Neuronal stem cell (in vitro differentiated cells): ENCODE results near the gene ARHGEF17.

Experiments used
- DNase-seq: peaks from one replicate; pipeline ENCODE4 v3.0.0-alpha.2; 2013; ENCODE audit warnings: low spot score
- H2AFZ ChIP-seq: one replicate; pipeline ENCODE4 v1.6.1; 2013; ENCODE audit warnings: mild to moderate bottlenecking, low read length, inconsistent platforms
- H2AK5ac ChIP-seq: 2 replicates; pipeline ENCODE4 v1.6.1; 2013; ENCODE audit warnings: low read depth, mild to moderate bottlenecking, inconsistent platforms, low read length, moderate library complexity, mixed read lengths
- H2BK120ac ChIP-seq: 2 replicates; pipeline ENCODE4 v1.6.1; 2013; ENCODE audit warnings: low read depth, mild to moderate bottlenecking, inconsistent platforms, low read length, moderate library complexity, mixed read lengths
- H2BK12ac ChIP-seq: one replicate; pipeline ENCODE4 v1.6.1; 2013; ENCODE audit warnings: low read length, inconsistent platforms
- H2BK15ac ChIP-seq: 2 replicates; pipeline ENCODE4 v1.6.1; 2013; ENCODE audit warnings: mild to moderate bottlenecking, low read length, inconsistent platforms, mixed read lengths
- H2BK5ac ChIP-seq: one replicate; pipeline ENCODE4 v1.6.1; 2013; ENCODE audit warnings: inconsistent platforms, mild to moderate bottlenecking, low read length, moderate library complexity
- H3K14ac ChIP-seq: one replicate; pipeline ENCODE4 v1.6.1; 2013; ENCODE audit warnings: low read length, inconsistent platforms
- H3K18ac ChIP-seq: 2 replicates; pipeline ENCODE4 v1.6.1; 2013; ENCODE audit warnings: low read length, inconsistent platforms
- H3K23ac ChIP-seq: 2 replicates; pipeline ENCODE4 v1.6.1; 2013; ENCODE audit warnings: low read depth, mild to moderate bottlenecking, mixed read lengths, low read length, inconsistent platforms; ENCODE audit not compliant: poor library complexity
- H3K27ac ChIP-seq: replicated peaks from 3 replicates; pipeline ENCODE4 v1.5.1; 2013; ENCODE audit warnings: low read length, inconsistent platforms
- H3K27me3 ChIP-seq, 3 experiments: 2 replicates each; pipeline ENCODE4 v1.6.1; 2013; ENCODE audit warnings: low read length in 3 of 3, mild to moderate bottlenecking in 2 of 3, inconsistent platforms in 1 of 3, low read depth in 1 of 3, mixed read lengths in 1 of 3, moderate library complexity in 1 of 3; ENCODE audit not compliant: control insufficient read depth in 3 of 3, insufficient read depth in 3 of 3
- H3K36me3 ChIP-seq, 2 donors: replicated peaks in 1 of 2; 2 replicates each; pipeline ENCODE4 v1.6.1; 2013; ENCODE audit warnings: low read length in 2 of 2; ENCODE audit not compliant: control insufficient read depth in 2 of 2, insufficient read depth in 2 of 2
- H3K4ac ChIP-seq: 2 replicates; pipeline ENCODE4 v1.6.1; 2013; ENCODE audit warnings: inconsistent platforms, mild to moderate bottlenecking, low read length, moderate library complexity
- H3K4me1 ChIP-seq, 2 donors: 1 replicate in 1 of 2; 2 replicates in 1 of 2; pipeline ENCODE4 v1.6.1; 2013; ENCODE audit warnings: low read length in 2 of 2, low read depth in 1 of 2; ENCODE audit not compliant: control insufficient read depth in 2 of 2, insufficient read depth in 1 of 2
- H3K4me2 ChIP-seq: one replicate; pipeline ENCODE4 v1.6.1; 2013; ENCODE audit warnings: mild to moderate bottlenecking, low read length, inconsistent platforms; ENCODE audit not compliant: insufficient read depth, poor library complexity, severe bottlenecking
- H3K4me3 ChIP-seq, 2 donors: 2 replicates each; pipeline ENCODE4 v1.5.1; 2013; ENCODE audit warnings: low read length in 2 of 2, mild to moderate bottlenecking in 2 of 2, inconsistent platforms in 1 of 2, moderate library complexity in 1 of 2
- H3K79me1 ChIP-seq: one replicate; pipeline ENCODE4 v1.6.1; 2013; ENCODE audit warnings: low read depth, mild to moderate bottlenecking, inconsistent platforms, low read length, moderate library complexity
- H3K9ac ChIP-seq: one replicate; pipeline ENCODE4 v1.6.1; 2013; ENCODE audit warnings: mild to moderate bottlenecking, low read depth, low read length, inconsistent platforms; ENCODE audit not compliant: poor library complexity
- H3K9me3 ChIP-seq, 2 donors: replicated peaks in 1 of 2; 2 replicates each; pipeline versions ENCODE3 to v1.6.1; 2013; ENCODE audit warnings: low read length in 2 of 2, mild to moderate bottlenecking in 2 of 2, inconsistent platforms in 1 of 2, low read depth in 1 of 2, mixed read lengths in 1 of 2, moderate library complexity in 1 of 2; ENCODE audit not compliant: control insufficient read depth in 2 of 2, insufficient read depth in 1 of 2
- H4K8ac ChIP-seq: one replicate; pipeline ENCODE4 v1.6.1; 2013; ENCODE audit warnings: low read depth, mild to moderate bottlenecking, inconsistent platforms, low read length, moderate library complexity
- H4K91ac ChIP-seq: one replicate; pipeline ENCODE4 v1.6.1; 2013; ENCODE audit warnings: low read length, low read depth, mild to moderate bottlenecking, inconsistent platforms; ENCODE audit not compliant: poor library complexity
- WGBS, 2 donors: extraction: QIAGEN DNeasy Blood & Tissue Kit; methylation state at CpG; one replicate each; pipeline ENCODE4 v1.1.7; 2013; ENCODE audit warnings: missing lambda C conversion rate in 2 of 2, mixed read lengths in 1 of 2; ENCODE audit not compliant: insufficient read length in 2 of 2, insufficient replicate concordance in 1 of 2; ENCODE audit errors: extremely low coverage in 2 of 2; 5-methylcytosine and 5-hydroxymethylcytosine counted together

The ARHGEF17 gene

DNA sequence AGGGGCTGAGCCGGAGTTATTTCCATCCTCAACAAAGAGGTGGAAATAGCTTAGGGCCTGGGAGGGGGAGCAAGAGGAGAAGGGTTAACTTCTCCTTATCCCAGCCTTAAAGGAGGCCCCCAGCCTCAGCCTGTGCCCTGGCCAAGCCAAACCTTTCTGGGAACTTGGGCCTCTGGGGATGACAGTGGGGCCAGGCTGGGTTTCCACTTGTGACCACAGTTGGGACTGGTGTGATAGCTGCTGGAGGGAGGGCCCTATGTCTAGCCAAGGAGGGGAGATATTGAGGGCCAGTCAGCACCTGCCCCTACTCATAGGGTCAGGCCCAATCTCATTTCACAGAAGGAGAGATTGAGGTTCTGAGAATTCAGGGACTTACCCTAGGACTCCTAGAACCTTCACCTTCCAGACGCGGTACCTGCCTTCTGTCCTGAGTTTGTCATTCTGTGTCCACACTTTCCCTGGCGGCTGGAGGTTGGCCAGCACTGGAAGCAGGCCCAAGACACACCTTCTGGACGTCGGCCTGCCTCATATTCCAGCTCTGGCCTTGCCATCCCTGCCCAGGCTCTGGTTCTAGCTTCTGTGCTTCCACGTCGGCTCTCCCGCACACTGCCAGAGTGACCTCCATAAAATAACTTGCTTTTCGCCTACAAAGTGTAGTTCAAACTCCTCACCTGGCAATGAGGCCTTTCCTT is 71.3 kb downstream of the ARHGEF17 start:
- Histone ChIP-seq H3K4ac (no peak overlapping the region), H3K36me3 (peaks cover 0 to 1% of the 10 kb centered on the region in 2 donors), H2BK120ac (no peak overlapping the region), H2AFZ (no peak overlapping the region), H3K9me3 (no peaks in the 10 kb centered on the region), H3K14ac (no peak overlapping the region), H2BK15ac (no peak overlapping the region), H3K27me3 (no peaks in the 10 kb centered on the region), H3K9ac (no peak overlapping the region), H2AK5ac (no peak overlapping the region), H3K23ac (no peak overlapping the region), H2BK5ac (no peak overlapping the region), H2BK12ac (no peak overlapping the region), H3K18ac (no peak overlapping the region), H4K8ac (no peak overlapping the region), H3K79me1 (peaks cover 25% of the 10 kb centered on the region), H3K27ac (no peak overlapping the region), H3K4me2 (no peak overlapping the region), H3K4me1 (peaks cover 22 to 30% of the 10 kb centered on the region in 2 donors), H4K91ac (no peak overlapping the region), H3K4me3 (peak overlapping the region in 1 of 2 donors; percentile 23)
- DNase-seq = no peak
- no CpG with 5 or more reads among the region's 10 CpGs for WGBS, 2 donors

DNA sequence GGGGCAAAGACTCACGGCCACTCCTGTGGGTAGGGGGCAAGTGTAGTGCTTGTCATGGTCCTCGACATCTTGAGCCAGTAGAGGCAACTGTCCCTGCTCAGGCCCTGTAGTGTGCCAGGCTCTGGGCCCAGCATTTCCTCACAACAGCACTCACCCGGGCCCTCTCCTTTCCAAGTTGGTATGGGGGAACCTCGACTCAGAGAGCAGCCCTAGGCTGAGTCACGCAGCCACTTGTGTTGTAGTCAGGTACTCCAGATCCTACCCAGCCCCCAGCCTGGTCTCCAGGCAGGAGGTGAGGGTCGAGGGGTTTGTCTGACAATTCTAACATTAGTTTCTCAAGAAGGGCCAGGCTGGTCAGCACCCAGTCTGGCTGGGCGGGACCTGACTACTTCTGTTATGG is 72.3 kb downstream of the ARHGEF17 start:
- peaks cover 0 to 1% of the 10 kb centered on the region in 2 donors for H3K36me3 ChIP-seq
- H2BK5ac ChIP-seq = peak overlapping the region; percentile 45
- H4K91ac ChIP-seq = no peak overlapping the region
- H2BK15ac ChIP-seq = no peak overlapping the region
- H3K23ac ChIP-seq = peak overlapping the region; percentile 44
- DNase-seq = no peak
- H3K27me3 ChIP-seq = no peaks in the 10 kb centered on the region
- H2AFZ ChIP-seq = no peak overlapping the region
- peaks cover 31% of the 10 kb centered on the region for H3K79me1 ChIP-seq
- no peaks in the 10 kb centered on the region for H3K9me3 ChIP-seq
- no peak overlapping the region for H2AK5ac ChIP-seq
- H3K4me1 ChIP-seq = peaks cover 22 to 35% of the 10 kb centered on the region in 2 donors
- H2BK120ac ChIP-seq = no peak overlapping the region
- WGBS, 2 donors = no CpG with 5 or more reads among the region's 7 CpGs
- no peak overlapping the region for H3K4me3 ChIP-seq
- H3K4ac ChIP-seq = no peak overlapping the region
- no peak overlapping the region for H2BK12ac ChIP-seq
- no peak overlapping the region for H3K18ac ChIP-seq
- H4K8ac ChIP-seq = no peak overlapping the region
- H3K9ac ChIP-seq = peak overlapping the region; percentile 75
- H3K4me2 ChIP-seq = no peak overlapping the region
- H3K14ac ChIP-seq = no peak overlapping the region
- no peak overlapping the region for H3K27ac ChIP-seq

DNA sequence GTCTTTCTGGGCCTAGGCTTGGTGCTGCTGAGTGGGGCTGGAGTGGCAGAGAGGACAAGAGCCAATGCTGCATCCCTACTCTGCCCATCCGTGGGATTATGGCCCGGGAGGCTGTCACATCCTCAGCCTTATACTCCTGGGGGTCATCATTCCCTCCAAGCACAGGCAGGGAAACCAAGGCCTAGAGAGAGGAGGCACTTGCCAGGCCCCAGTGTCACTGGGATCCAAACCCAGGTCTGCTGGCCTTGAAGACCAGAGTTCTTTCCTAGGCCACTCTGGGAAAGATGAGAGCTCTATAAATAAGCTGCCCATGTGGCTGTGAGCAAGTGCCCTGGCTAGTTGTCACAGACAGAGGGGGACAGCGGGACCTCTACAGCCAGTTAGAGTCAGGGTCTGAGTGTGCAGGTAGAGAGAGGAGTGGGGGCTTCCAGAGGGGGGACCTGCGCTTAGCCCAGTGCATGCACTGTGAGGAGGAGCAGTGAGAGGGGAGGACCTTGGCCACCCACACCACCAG is 72.9 kb downstream of the ARHGEF17 start:
- no peak overlapping the region for H4K91ac ChIP-seq
- no peak for DNase-seq
- no peaks in the 10 kb centered on the region for H3K27me3 ChIP-seq
- H3K4me2 ChIP-seq = no peak overlapping the region
- peak overlapping the region; percentile 4 for H3K23ac ChIP-seq
- H3K4ac ChIP-seq = no peak overlapping the region
- H2BK12ac ChIP-seq = no peak overlapping the region
- no peak overlapping the region for H3K14ac ChIP-seq
- peaks cover 0 to 1% of the 10 kb centered on the region in 2 donors for H3K36me3 ChIP-seq
- H3K9ac ChIP-seq = no peak overlapping the region
- peak overlapping the region; percentile 45 for H2BK5ac ChIP-seq
- no peaks in the 10 kb centered on the region for H3K9me3 ChIP-seq
- no peak overlapping the region for H2AK5ac ChIP-seq
- H2BK120ac ChIP-seq = no peak overlapping the region
- H4K8ac ChIP-seq = no peak overlapping the region
- peaks cover 22 to 34% of the 10 kb centered on the region in 2 donors for H3K4me1 ChIP-seq
- H2BK15ac ChIP-seq = no peak overlapping the region
- no CpG with 5 or more reads among the region's 4 CpGs for WGBS, 2 donors
- H3K18ac ChIP-seq = no peak overlapping the region
- no peak overlapping the region for H3K4me3 ChIP-seq
- no peak overlapping the region for H3K27ac ChIP-seq
- peaks cover 31% of the 10 kb centered on the region for H3K79me1 ChIP-seq
- H2AFZ ChIP-seq = no peak overlapping the region

DNA sequence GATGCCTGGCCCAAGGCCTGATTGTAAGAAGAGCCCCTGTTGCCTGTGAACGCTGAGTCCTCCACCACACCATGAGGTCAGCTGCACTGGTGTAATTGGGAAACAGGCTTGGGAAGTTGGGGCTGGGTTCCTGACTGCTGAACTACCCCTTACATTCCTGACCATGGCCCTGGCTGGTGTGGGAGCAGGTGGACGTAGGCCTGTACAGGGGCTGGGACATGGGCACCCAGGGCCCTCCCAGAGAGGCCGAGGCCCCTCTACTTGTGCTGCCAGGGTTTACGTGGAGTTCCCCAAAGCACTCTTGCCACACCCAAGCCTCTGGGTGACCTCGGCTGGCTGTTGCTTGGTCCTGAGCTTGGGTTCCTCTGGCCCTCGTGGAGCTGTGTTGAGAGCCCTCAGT is 73.5 kb downstream of the ARHGEF17 start:
- H4K91ac ChIP-seq = no peak overlapping the region
- H2BK5ac ChIP-seq = no peak overlapping the region
- H3K18ac ChIP-seq = peak overlapping the region; percentile 20
- H3K4ac ChIP-seq = no peak overlapping the region
- no peak overlapping the region for H3K27ac ChIP-seq
- no peak overlapping the region for H3K4me2 ChIP-seq
- H2BK15ac ChIP-seq = no peak overlapping the region
- no peak overlapping the region for H2AFZ ChIP-seq
- H2BK120ac ChIP-seq = no peak overlapping the region
- H2BK12ac ChIP-seq = no peak overlapping the region
- no peak for DNase-seq
- H3K9me3 ChIP-seq = no peaks in the 10 kb centered on the region
- no peak overlapping the region for H3K14ac ChIP-seq
- peaks cover 28 to 35% of the 10 kb centered on the region in 2 donors for H3K4me1 ChIP-seq
- WGBS, 2 donors = no CpG with 5 or more reads among the region's 6 CpGs
- no peak overlapping the region for H3K23ac ChIP-seq
- no peak overlapping the region for H4K8ac ChIP-seq
- H3K9ac ChIP-seq = no peak overlapping the region
- H3K36me3 ChIP-seq = peaks cover 0 to 1% of the 10 kb centered on the region in 2 donors
- H2AK5ac ChIP-seq = peak overlapping the region; percentile 6
- peaks cover 35% of the 10 kb centered on the region for H3K79me1 ChIP-seq
- no peaks in the 10 kb centered on the region for H3K27me3 ChIP-seq
- H3K4me3 ChIP-seq = no peak overlapping the region
